GM21576 (cell line): ENCODE measurements around the gene UQCRFS1.

Experiments
- ATAC-seq: cut with Tn5 transposase; IDR thresholded peaks from one replicate; pipeline ENCODE4 v1.9.1; 2021; ENCODE audit warnings: mild to moderate bottlenecking, moderate library complexity; ENCODE audit not compliant: unreplicated experiment

The UQCRFS1 gene

GRCh38 chr19:29170554-29170953 lies 42.4 kb downstream of the UQCRFS1 start:
- no peak for ATAC-seq

GRCh38 chr19:29162694-29163093 lies 50.3 kb downstream of the UQCRFS1 start:
- no peak for ATAC-seq

GRCh38 chr19:29155683-29156082 lies 57.3 kb downstream of the UQCRFS1 start:
- ATAC-seq: no peak
